ENCODE data around the gene OPN3. TPM values are rescaled to one million over a fixed set of nuclear protein-coding genes. Genes with fewer than 3 reads are reported as not detected.
"Not testable (repeated sequence)": the region's sequence is repeated elsewhere in the genome, so short reads cannot be mapped to it uniquely, and the experiment has no call there.

Gene OPN3
- 19.6 and 47.5 TPM in 2 replicates for total RNA-seq

- no peak for TF ChIP-seq CTCF (IDR thresholded peaks at IDR 0.05; ENCODE audit: insufficient read depth, low read depth, low read length)
- H3K4me3 ChIP-seq (ENCODE audit: low read depth, low read length): peak within 1 kb of the TSS; percentile 78
- DNase-seq (ENCODE audit: low read depth): peak; percentile 87
Measured at GRCh38 chr1:241640149-241640866, at the start of gene OPN3, which contains the start of gene CHML. TSS of gene OPN3 (minus strand) at chr1:241640369. CDS start at chr1:241640254, 115 bp downstream. TSS of gene CHML (minus strand) at chr1:241640369. CDS start at chr1:241635766, 4,603 bp downstream.

GRCh38 chr1:241688940-241689368 lies 48.8 kb upstream of the OPN3 start:
- DNase-seq (ENCODE audit: low read depth): peak; percentile 26
- H3K4me3 ChIP-seq (ENCODE audit: low read depth, low read length): no peak overlapping the region
- TF ChIP-seq CTCF (IDR thresholded peaks at IDR 0.05; ENCODE audit: insufficient read depth, low read depth, low read length): no peak

- DNase-seq (ENCODE audit: low read depth): no peak
- H3K4me3 ChIP-seq (ENCODE audit: low read depth, low read length): no peak overlapping the region
- no peak for TF ChIP-seq CTCF (IDR thresholded peaks at IDR 0.05; ENCODE audit: insufficient read depth, low read depth, low read length)
Measured at GRCh38 chr1:241684108-241684507, 43.9 kb upstream of the OPN3 start.

GRCh38 chr1:241682921-241683320 lies 42.8 kb upstream of the OPN3 start:
- no peak for TF ChIP-seq CTCF (IDR thresholded peaks at IDR 0.05; ENCODE audit: insufficient read depth, low read depth, low read length)
- H3K4me3 ChIP-seq (ENCODE audit: low read depth, low read length): no peak overlapping the region
- no peak for DNase-seq (ENCODE audit: low read depth)

- DNase-seq (ENCODE audit: low read depth); H3K4me3 ChIP-seq (ENCODE audit: low read depth, low read length): not testable (repeated sequence)
Measured at GRCh38 chr1:241681861-241682448, 41.8 kb upstream of the OPN3 start.

- DNase-seq (ENCODE audit: low read depth): no peak
- no peak overlapping the region for H3K4me3 ChIP-seq (ENCODE audit: low read depth, low read length)
- TF ChIP-seq CTCF (IDR thresholded peaks at IDR 0.05; ENCODE audit: insufficient read depth, low read depth, low read length): no peak
Measured at GRCh38 chr1:241679961-241680360, 39.8 kb upstream of the OPN3 start.

- DNase-seq (ENCODE audit: low read depth): no peak
- no peak for TF ChIP-seq CTCF (IDR thresholded peaks at IDR 0.05; ENCODE audit: insufficient read depth, low read depth, low read length)
- H3K4me3 ChIP-seq (ENCODE audit: low read depth, low read length): no peak overlapping the region
Measured at GRCh38 chr1:241679404-241679803, 39.2 kb upstream of the OPN3 start.

Data from fibroblast of villous mesenchyme (primary cell).